A549 treated with RU486 at 1 μM for 4 hours (cell line): ENCODE data around the gene TMEM234. TPM values are rescaled to one million over a fixed set of nuclear protein-coding genes. Genes with fewer than 3 reads are reported as not detected.

Source experiments
- total RNA-seq: library from RNA; stranded (reverse); fragments of 200-300 nt; extraction: Qiagen RNA extraction; gene quantifications from 5 replicates; pipeline ENCODE4 v1.2.3, GENCODE V29; 2022; ENCODE audit warnings: low read depth

The TMEM234 gene
- 6.8 to 10.1 TPM (median 9.9 TPM) in 5 replicates for total RNA-seq

DNA sequence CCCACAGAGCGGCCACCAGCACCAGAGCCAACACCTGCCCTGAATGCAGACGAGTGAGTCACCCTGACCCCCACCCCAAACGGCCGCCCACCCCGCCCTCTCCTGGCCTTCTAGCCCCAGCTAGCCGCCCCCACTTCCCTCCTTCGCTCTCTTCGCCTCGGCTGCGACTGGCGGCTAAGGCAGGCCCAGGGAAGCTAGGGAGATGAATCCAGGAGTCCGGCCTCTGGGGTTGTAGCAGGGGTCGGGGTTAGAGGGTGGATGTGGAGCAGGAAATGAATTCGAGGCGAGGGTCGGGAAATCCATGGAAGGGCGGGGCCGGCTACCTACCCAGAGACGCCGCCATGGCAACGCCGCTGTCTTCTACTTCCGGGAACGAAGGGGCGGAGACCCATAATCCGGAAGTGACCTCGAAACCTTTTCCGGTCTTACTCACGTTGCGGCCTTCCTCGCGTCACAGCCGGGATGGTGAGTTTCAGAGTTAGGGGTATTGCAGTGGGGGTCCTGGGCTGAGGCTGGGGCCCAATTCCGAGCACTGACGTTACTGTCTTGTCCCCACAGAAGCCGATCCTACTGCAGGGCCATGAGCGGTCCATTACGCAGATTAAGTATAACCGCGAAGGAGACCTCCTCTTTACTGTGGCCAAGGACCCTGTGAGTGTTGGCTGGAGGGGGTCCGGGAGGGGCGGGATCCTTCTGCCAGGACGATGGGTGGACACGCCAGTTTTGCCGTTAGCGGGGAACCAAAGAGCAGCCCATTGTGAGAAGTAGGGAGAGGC is at the start of gene TMEM234, which contains the start of gene EIF3I:
Gene TMEM234, minus strand, starts transcription at position 374 of the 776 bp plus-strand sequence. Its CDS starts 31 bp downstream, at position 343.
Gene EIF3I, plus strand, starts transcription at position 428 of the 776 bp plus-strand sequence. Its CDS starts 35 bp downstream, at position 463.

DNA sequence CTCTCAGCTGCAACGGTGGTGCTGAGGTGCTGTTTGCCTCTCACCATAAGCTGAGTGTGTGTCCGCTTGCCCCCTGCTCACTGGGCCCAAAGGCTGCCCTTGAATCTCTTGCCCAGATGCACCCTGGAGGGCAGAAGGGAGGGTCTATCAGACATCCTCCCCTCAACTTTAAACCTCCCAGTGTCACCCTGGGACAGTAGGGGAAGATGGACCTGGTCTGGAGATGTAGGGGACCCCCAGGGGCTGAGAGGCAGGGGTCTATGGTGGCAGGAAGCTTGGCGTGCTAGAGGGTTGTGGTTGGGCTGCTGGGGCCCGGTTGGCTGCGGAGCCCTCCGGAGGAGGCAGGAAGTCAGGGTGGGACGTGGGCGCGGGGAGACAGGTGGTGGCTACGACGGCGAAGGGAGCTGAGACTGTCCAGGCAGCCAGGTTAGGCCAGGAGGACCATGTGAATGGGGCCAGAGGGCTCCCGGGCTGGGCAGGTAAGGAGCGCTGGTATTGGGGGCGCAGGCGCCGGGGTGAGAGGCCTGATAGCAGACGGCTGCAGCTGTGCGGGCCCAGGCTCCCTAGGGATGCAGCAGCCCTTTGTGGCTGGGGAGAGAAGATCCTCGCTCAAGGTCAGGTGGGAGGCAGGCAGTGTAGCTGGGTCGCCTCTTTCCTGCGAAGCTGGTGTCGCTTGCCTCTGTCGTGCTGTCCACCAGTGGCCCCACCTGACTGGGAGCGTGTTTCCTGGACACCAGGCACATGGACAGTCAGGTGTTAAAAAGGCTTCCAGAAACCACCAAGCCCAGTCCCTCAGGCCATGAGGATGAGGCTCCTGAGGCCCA is 29.0 kb upstream of the TMEM234 start, which contains the start of gene LCK:
Gene LCK, plus strand, starts transcription at position 373 of the 824 bp plus-strand sequence. CDS start 23,065 bp downstream, outside the sequence.

GRCh38 chr1:32246888-32247273 is 24.7 kb upstream of the TMEM234 start, which contains the start of gene FAM167B:
FAM167B (plus strand) TSS chr1:32247222; CDS start chr1:32247422, 200 bp downstream.

DNA sequence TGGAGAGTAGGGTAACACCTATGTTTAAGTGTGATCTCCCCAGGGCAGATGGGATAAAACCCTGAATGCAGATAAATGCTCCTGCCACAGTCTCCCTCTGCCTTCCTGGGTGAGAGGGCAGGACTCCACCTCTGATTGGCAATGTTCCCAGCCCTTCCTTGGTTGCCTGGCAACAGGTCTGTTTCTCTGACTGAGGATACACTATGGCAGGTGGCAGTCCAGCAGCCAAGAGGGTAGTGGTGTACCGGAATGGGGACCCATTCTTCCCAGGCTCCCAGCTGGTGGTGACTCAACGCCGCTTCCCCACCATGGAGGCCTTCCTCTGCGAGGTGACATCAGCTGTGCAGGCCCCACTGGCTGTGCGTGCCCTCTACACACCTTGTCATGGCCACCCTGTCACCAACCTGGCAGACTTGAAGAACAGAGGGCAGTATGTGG is 13.2 kb downstream of the TMEM234 start, which contains the start of gene DCDC2B:
Gene DCDC2B, plus strand, starts transcription at position 199 of the 438 bp plus-strand sequence. Its CDS starts 5 bp downstream, at position 204.

GRCh38 chr1:32205401-32206370 is 16.5 kb downstream of the TMEM234 start, which contains the start of gene IQCC:
IQCC (plus strand) TSS chr1:32205671; CDS start chr1:32205682, 11 bp downstream.

GRCh38 chr1:32200226-32201010 is 21.7 kb downstream of the TMEM234 start, which contains the start of gene CCDC28B:
CCDC28B (plus strand) TSS chr1:32200595; CDS start chr1:32201936, 1,341 bp downstream.

DNA sequence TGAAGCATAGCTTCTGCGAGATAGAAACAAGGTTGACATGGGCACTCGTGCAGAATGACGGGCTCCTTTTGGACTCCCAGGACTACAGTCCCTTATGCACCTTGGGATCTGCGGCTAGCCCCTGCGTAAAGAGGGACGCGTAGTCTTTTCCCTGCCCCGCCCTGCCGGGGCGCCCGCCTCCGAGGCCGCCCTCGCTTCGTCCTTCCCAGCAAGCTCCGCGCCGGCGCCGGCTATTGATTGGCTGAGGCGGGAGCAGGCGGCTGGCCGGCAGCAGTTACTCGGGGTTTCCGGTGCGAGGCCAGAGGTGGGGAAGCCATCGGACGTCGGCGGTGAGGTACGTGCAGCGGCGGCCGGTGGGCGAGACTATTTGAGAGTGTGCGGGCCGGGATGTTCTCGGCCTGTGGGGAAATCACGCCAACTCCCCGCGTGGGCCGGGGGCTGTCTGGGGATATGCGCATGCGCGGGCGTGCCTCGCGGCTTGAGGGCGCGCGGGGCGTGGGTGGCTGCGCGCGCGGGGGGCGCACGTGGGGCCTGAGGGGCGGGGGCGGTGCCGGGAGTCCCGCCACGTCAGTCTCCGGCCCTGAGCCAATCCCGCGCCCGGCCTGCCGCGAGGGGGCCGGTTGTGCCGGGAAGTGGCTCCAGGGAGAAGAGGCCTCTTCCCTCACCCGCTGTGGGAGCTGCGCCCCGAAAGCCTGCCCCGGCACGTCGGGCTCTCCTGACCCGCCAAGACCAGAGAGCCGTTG is 42.5 kb downstream of the TMEM234 start, which contains the start of gene TXLNA:
Gene TXLNA, plus strand, starts transcription at position 233 of the 743 bp plus-strand sequence. CDS start 671 bp downstream, outside the sequence.

Other genes with a start within 250 kb of the TMEM234 start
- gene KHDRBS1, start 208.5 kb downstream of the TMEM234 start, total RNA-seq, result 107 to 143 TPM (median 138 TPM) in 5 replicates
- 8.8 to 14.0 TPM (median 11.8 TPM) in 5 replicates for gene TMEM39B, start 149.4 kb downstream of the TMEM234 start, total RNA-seq
- gene KPNA6, start 114.3 kb downstream of the TMEM234 start, total RNA-seq, result 15.2 to 18.1 TPM (median 15.7 TPM) in 5 replicates
- 27.5 to 31.0 TPM (median 28.7 TPM) in 5 replicates for gene TXLNA, start 42.7 kb downstream of the TMEM234 start, total RNA-seq
- 1.7 to 3.3 TPM (median 2.5 TPM) in 5 replicates for gene CCDC28B, start 21.8 kb downstream of the TMEM234 start, total RNA-seq
- gene IQCC, start 16.7 kb downstream of the TMEM234 start, total RNA-seq, result 1.8 to 2.7 TPM (median 2.1 TPM) in 5 replicates
- not detected in 5 replicates for gene DCDC2B, start 13.3 kb downstream of the TMEM234 start, total RNA-seq
- gene EIF3I, start 54 bp upstream of the TMEM234 start, total RNA-seq, result 266 to 315 TPM (median 278 TPM) in 5 replicates
- gene FAM167B, start 24.9 kb upstream of the TMEM234 start, total RNA-seq, result 0.29 to 0.57 TPM (median 0.48 TPM) in 4 of 5 replicates, not detected in the other
- gene LCK, start 28.9 kb upstream of the TMEM234 start, total RNA-seq, result 0.05 to 0.08 TPM in 2 of 5 replicates, not detected in the others
- 53.1 to 62.9 TPM (median 57.7 TPM) in 5 replicates for gene HDAC1, start 69.7 kb upstream of the TMEM234 start, total RNA-seq
- gene MARCKSL1, start 113.9 kb upstream of the TMEM234 start, total RNA-seq, result 63.0 to 80.9 TPM (median 71.6 TPM) in 5 replicates
- 2.8 to 3.9 TPM (median 3.4 TPM) in 5 replicates for gene FAM229A, start 140.1 kb upstream of the TMEM234 start, total RNA-seq
- gene TSSK3, start 140.2 kb upstream of the TMEM234 start, total RNA-seq, result not detected in 5 replicates
- gene BSDC1, start 172.1 kb upstream of the TMEM234 start, total RNA-seq, result 18.3 to 22.3 TPM (median 20.2 TPM) in 5 replicates
- not detected in 5 replicates for gene ZBTB8B, start 242.7 kb upstream of the TMEM234 start, total RNA-seq